ENCODE results near the gene FGF11. TPM values are rescaled to one million over a fixed set of nuclear protein-coding genes. Genes with fewer than 3 reads are reported as not detected.
"Not testable (repeated sequence)": the region's sequence is repeated elsewhere in the genome, so short reads cannot be mapped to it uniquely, and the experiment has no call there.

FGF11 gene
- total RNA-seq, 2 donors from 2014 or later: 0.68 TPM; not detected in 1

DNA sequence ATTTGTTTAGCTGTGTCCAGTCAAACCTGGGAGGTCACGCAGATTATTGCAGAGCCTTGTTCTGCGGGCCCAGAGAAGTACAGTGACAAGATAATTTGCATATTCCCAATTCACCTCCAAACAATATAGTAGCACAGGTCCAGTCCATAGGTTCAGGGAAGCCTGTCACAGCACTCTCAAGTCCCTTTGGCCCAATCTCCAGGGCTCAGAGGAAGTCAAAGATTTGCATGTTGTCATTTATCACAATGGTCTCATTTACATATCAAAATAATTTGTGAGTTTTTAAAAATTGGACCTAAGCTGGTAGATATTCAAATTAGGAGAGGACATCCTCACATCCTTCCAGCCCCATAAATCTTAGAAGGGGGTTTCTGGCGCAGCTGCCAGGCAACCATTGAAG is 28.2 kb downstream of the FGF11 start:
- Histone ChIP-seq H3K27ac (peak overlapping the region in 1 of 2 donors; percentile 13), H3K9me3 (no peaks in the 10 kb centered on the region), H3K27me3 (replicated peaks; ENCODE audit: insufficient read depth) (no peaks in the 10 kb centered on the region), H3K4me1 (ENCODE audit: control insufficient read depth in 1 of 2, low read depth in 2 of 2) (peaks cover 8 to 44% of the 10 kb centered on the region in 2 donors), H3K4me3 (no peak overlapping the region), H3K36me3 (peaks cover 23% of the 10 kb centered on the region)
- no peak for TF ChIP-seq CTCF (IDR thresholded peaks at IDR 0.05)
- DNase-seq (ENCODE audit: low spot score) (no peak), ATAC-seq (ENCODE audit: insufficient number of reproducible peaks, low FRiP score, low read depth) (no peak)

DNA sequence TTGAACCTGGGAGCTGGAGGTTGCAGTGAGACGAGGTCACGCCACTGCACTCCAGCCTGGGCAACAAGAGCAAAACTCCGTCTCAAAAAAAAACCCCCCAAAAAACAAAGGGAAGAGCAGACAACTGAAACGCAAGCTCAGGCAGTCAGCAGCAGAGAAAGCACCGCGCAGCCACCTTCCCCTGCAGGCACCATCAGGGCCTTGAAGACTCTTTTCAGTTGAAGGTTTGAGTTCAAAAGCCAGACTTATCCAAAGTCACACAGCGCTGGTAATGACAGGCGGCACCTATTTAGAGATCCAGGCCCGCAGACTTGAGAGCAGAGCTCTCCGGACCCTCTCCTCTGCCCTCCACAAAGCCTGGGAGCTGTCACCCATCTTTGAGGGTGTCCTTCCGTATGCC is 29.0 kb downstream of the FGF11 start:
- Histone ChIP-seq H3K9me3 (no peaks in the 10 kb centered on the region), H3K4me3 (no peak overlapping the region), H3K27me3 (replicated peaks; ENCODE audit: insufficient read depth) (no peaks in the 10 kb centered on the region), H3K36me3 (peaks cover 15% of the 10 kb centered on the region), H3K4me1 (ENCODE audit: control insufficient read depth in 1 of 2, low read depth in 2 of 2) (peaks cover 8 to 45% of the 10 kb centered on the region in 2 donors), H3K27ac (no peak overlapping the region)
- no peak for TF ChIP-seq CTCF (IDR thresholded peaks at IDR 0.05)
- DNase-seq (ENCODE audit: low spot score): no peak
- no peak for ATAC-seq (ENCODE audit: insufficient number of reproducible peaks, low FRiP score, low read depth)

GRCh38 chr17:7468804-7469389 is 29.6 kb downstream of the FGF11 start:
- TF ChIP-seq CTCF (IDR thresholded peaks at IDR 0.05): no peak
- no peaks in the 10 kb centered on the region for H3K27me3 ChIP-seq (replicated peaks; ENCODE audit: insufficient read depth)
- peaks cover 9% of the 10 kb centered on the region for H3K36me3 ChIP-seq
- H3K4me1 ChIP-seq (ENCODE audit: control insufficient read depth in 1 of 2, low read depth in 2 of 2): peaks cover 8 to 45% of the 10 kb centered on the region in 2 donors
- H3K4me3 ChIP-seq: no peak overlapping the region
- H3K27ac ChIP-seq: no peak overlapping the region
- DNase-seq (ENCODE audit: low spot score) (no peak), ATAC-seq (ENCODE audit: insufficient number of reproducible peaks, low FRiP score, low read depth) (no peak)
- no peaks in the 10 kb centered on the region for H3K9me3 ChIP-seq

- H3K27me3 ChIP-seq (replicated peaks; ENCODE audit: insufficient read depth); H3K4me3 ChIP-seq; ATAC-seq (ENCODE audit: insufficient number of reproducible peaks, low FRiP score, low read depth); H3K36me3 ChIP-seq; H3K9me3 ChIP-seq; DNase-seq (ENCODE audit: low spot score); H3K27ac ChIP-seq: not testable (repeated sequence)
- H3K4me1 ChIP-seq (ENCODE audit: control insufficient read depth in 1 of 2, low read depth in 2 of 2): peaks cover 8 to 51% of the 10 kb centered on the region in 2 donors
Observed at GRCh38 chr17:7469843-7470242, 30.5 kb downstream of the FGF11 start.

GRCh38 chr17:7470457-7470973 is 31.2 kb downstream of the FGF11 start:
- DNase-seq (ENCODE audit: low spot score); H3K9me3 ChIP-seq; ATAC-seq (ENCODE audit: insufficient number of reproducible peaks, low FRiP score, low read depth); H3K36me3 ChIP-seq; H3K4me3 ChIP-seq; H3K27me3 ChIP-seq (replicated peaks; ENCODE audit: insufficient read depth); H3K27ac ChIP-seq: not testable (repeated sequence)
- H3K4me1 ChIP-seq (ENCODE audit: control insufficient read depth in 1 of 2, low read depth in 2 of 2): peaks cover 14 to 58% of the 10 kb centered on the region in 2 donors

DNA sequence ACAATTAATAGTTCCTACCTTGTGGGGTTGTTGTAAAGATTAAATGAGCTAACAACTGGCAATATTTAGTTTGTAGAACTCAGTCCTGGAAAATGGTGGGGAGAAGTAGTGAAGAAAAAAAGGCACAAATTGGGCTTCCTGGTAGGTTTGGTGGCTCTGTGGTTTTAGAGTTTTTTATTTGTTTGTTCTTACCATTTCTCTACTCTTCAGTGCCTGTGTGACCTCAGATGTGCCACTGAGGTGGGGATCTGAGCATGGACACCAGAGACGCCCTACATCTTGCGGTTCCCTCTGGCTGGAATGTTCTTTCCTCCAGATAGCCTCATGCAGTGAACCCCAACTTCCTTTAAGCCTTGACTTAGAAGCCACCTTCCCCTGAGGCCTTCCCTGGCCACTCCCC is 32.4 kb downstream of the FGF11 start:
- Histone ChIP-seq H3K4me1 (ENCODE audit: control insufficient read depth in 1 of 2, low read depth in 2 of 2) (peaks cover 26 to 59% of the 10 kb centered on the region in 2 donors), H3K27ac (no peak overlapping the region)

DNA sequence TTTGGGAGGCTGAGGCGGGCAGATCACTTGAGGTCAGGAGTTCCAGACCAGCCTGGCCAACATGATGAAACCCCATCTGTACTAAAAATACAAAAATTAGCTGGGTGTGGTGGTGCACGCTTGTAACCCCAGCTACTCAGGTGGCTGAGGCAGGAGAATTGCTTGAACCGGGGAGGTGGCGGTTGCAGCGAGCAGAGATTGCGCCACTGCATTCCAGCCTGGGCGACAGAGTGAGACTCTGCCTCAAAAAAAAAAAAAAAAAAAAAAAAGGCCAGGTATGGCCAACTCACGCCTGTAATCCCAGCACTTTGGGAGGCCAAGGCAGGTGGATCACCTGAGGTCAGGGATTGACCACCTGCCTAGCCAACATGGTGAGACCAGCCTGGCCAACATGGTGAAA is 35.5 kb downstream of the FGF11 start:
- H3K36me3 ChIP-seq; H3K4me3 ChIP-seq; DNase-seq (ENCODE audit: low spot score); H3K27ac ChIP-seq; ATAC-seq (ENCODE audit: insufficient number of reproducible peaks, low FRiP score, low read depth); H3K9me3 ChIP-seq; H3K27me3 ChIP-seq (replicated peaks; ENCODE audit: insufficient read depth): not testable (repeated sequence)
- peaks cover 29 to 57% of the 10 kb centered on the region in 2 donors for H3K4me1 ChIP-seq (ENCODE audit: control insufficient read depth in 1 of 2, low read depth in 2 of 2)

More for the DNA sequence above, 32.4 kb downstream of the FGF11 start:
- H3K36me3 ChIP-seq: no peaks in the 10 kb centered on the region
- TF ChIP-seq CTCF (IDR thresholded peaks at IDR 0.05): no peak
- no peak for ATAC-seq (ENCODE audit: insufficient number of reproducible peaks, low FRiP score, low read depth)
- H3K9me3 ChIP-seq: no peaks in the 10 kb centered on the region
- no peak overlapping the region for H3K4me3 ChIP-seq
- no peak for DNase-seq (ENCODE audit: low spot score)
- no peaks in the 10 kb centered on the region for H3K27me3 ChIP-seq (replicated peaks; ENCODE audit: insufficient read depth)

All from thoracic aorta (tissue), 2 donors.